Skeletal muscle satellite cell (primary cell): ENCODE results near the gene PROX2.

Source experiments
- H3K27me3 ChIP-seq: 2 replicates; pipeline ENCODE4 v1.7.0; 2013; ENCODE audit warnings: low read length; ENCODE audit not compliant: control insufficient read depth, insufficient read depth
- H3K36me3 ChIP-seq: 2 replicates; pipeline ENCODE4 v1.7.0; 2013; ENCODE audit warnings: mild to moderate bottlenecking, control low read depth, low read length; ENCODE audit not compliant: insufficient read depth
- H3K4me1 ChIP-seq: 2 replicates; pipeline ENCODE4 v1.7.0; 2013; ENCODE audit warnings: low read length; ENCODE audit not compliant: control insufficient read depth, insufficient read depth
- H3K4me2 ChIP-seq: 2 replicates; pipeline ENCODE4 v1.7.0; 2013; ENCODE audit warnings: mild to moderate bottlenecking, low read length
- H3K4me3 ChIP-seq: 2 replicates; pipeline ENCODE4 v1.7.0; 2013; ENCODE audit warnings: low read length
- H3K9ac ChIP-seq: 2 replicates; pipeline ENCODE4 v1.7.0; 2013; ENCODE audit warnings: mild to moderate bottlenecking, low read depth, low read length, moderate library complexity
- H3K9me3 ChIP-seq: replicated peaks from 2 replicates; pipeline ENCODE4 v1.7.0; 2013; ENCODE audit warnings: mild to moderate bottlenecking, control low read depth, low read length

The PROX2 gene

GRCh38 chr14:74891870-74892269, 15.9 kb upstream of the PROX2 start:
- H3K9ac ChIP-seq = no peak overlapping the region
- H3K36me3 ChIP-seq = peaks cover 77% of the 10 kb centered on the region

GRCh38 chr14:74890262-74890661, 14.3 kb upstream of the PROX2 start:
- Histone ChIP-seq H3K4me3 (no peak overlapping the region), H3K27me3 (no peaks in the 10 kb centered on the region), H3K4me1 (peaks cover 38% of the 10 kb centered on the region), H3K4me2 (no peak overlapping the region), H3K36me3 (peaks cover 68% of the 10 kb centered on the region), H3K9me3 (no peaks in the 10 kb centered on the region), H3K9ac (no peak overlapping the region)

More at GRCh38 chr14:74891870-74892269, 15.9 kb upstream of the PROX2 start:
- H3K9me3 ChIP-seq = no peaks in the 10 kb centered on the region
- H3K4me1 ChIP-seq = peaks cover 23% of the 10 kb centered on the region
- no peak overlapping the region for H3K4me2 ChIP-seq
- H3K27me3 ChIP-seq = no peaks in the 10 kb centered on the region
- no peak overlapping the region for H3K4me3 ChIP-seq

- Histone ChIP-seq H3K4me1 (peaks cover 56% of the 10 kb centered on the region), H3K27me3 (no peaks in the 10 kb centered on the region), H3K9me3 (no peaks in the 10 kb centered on the region), H3K9ac (no peak overlapping the region), H3K4me3 (no peak overlapping the region), H3K4me2 (no peak overlapping the region), H3K36me3 (peaks cover 60% of the 10 kb centered on the region)
These were observed 12.5 kb upstream of the PROX2 start for GRCh38 chr14:74888164-74889158.

- Histone ChIP-seq H3K4me2 (peak overlapping the region; percentile 48), H3K4me1 (peaks cover 53% of the 10 kb centered on the region), H3K36me3 (peaks cover 39% of the 10 kb centered on the region), H3K9ac (peak overlapping the region; percentile 28), H3K9me3 (no peaks in the 10 kb centered on the region), H3K4me3 (no peak overlapping the region), H3K27me3 (no peaks in the 10 kb centered on the region)
These were observed 10.1 kb upstream of the PROX2 start for GRCh38 chr14:74886001-74886400.

- peak overlapping the region; percentile 100 for H3K4me3 ChIP-seq
- H3K9ac ChIP-seq = peak overlapping the region; percentile 100
- H3K36me3 ChIP-seq = peaks cover 16% of the 10 kb centered on the region
- H3K4me1 ChIP-seq = peaks cover 44% of the 10 kb centered on the region
- no peaks in the 10 kb centered on the region for H3K9me3 ChIP-seq
- H3K27me3 ChIP-seq = no peaks in the 10 kb centered on the region
- peak overlapping the region; percentile 98 for H3K4me2 ChIP-seq
These were observed 6.4 kb upstream of the PROX2 start for GRCh38 chr14:74882103-74882920.

- Histone ChIP-seq H3K36me3 (peaks cover 16% of the 10 kb centered on the region), H3K9ac (peak within 1 kb of the TSS; percentile 100), H3K27me3 (no peaks in the 10 kb centered on the region), H3K4me3 (peak within 1 kb of the TSS; percentile 100), H3K4me1 (peaks cover 40% of the 10 kb centered on the region), H3K9me3 (no peaks in the 10 kb centered on the region), H3K4me2 (peak within 1 kb of the TSS; percentile 98)
These were observed 5.6 kb upstream of the PROX2 start, which contains the start of gene DLST for GRCh38 chr14:74881431-74882102. Gene DLST, plus strand, starts transcription at chr14:74881916. Its CDS starts 38 bp downstream, at chr14:74881954.

GRCh38 chr14:74879427-74880182, 3.7 kb upstream of the PROX2 start:
- peaks cover 23% of the 10 kb centered on the region for H3K4me1 ChIP-seq
- no peak overlapping the region for H3K4me2 ChIP-seq
- no peak overlapping the region for H3K9ac ChIP-seq
- H3K9me3 ChIP-seq = no peaks in the 10 kb centered on the region
- H3K4me3 ChIP-seq = no peak overlapping the region
- H3K27me3 ChIP-seq = no peaks in the 10 kb centered on the region
- H3K36me3 ChIP-seq = peaks cover 8% of the 10 kb centered on the region

- Histone ChIP-seq H3K9me3 (no peaks in the 10 kb centered on the region), H3K36me3 (no peaks in the 10 kb centered on the region), H3K4me3 (no peak overlapping the region), H3K4me2 (no peak overlapping the region), H3K27me3 (peaks cover 11% of the 10 kb centered on the region), H3K4me1 (no peaks in the 10 kb centered on the region), H3K9ac (no peak overlapping the region)
These were observed 741 bp downstream of the PROX2 start for GRCh38 chr14:74875204-74875603.

- H3K9ac ChIP-seq = no peak overlapping the region
- H3K27me3 ChIP-seq = peaks cover 20% of the 10 kb centered on the region
- no peak overlapping the region for H3K4me3 ChIP-seq
- H3K36me3 ChIP-seq = no peaks in the 10 kb centered on the region
- no peaks in the 10 kb centered on the region for H3K9me3 ChIP-seq
- H3K4me1 ChIP-seq = peaks cover 4% of the 10 kb centered on the region
- no peak overlapping the region for H3K4me2 ChIP-seq
These were observed 4.1 kb downstream of the PROX2 start for GRCh38 chr14:74871819-74872218.

- peaks cover 30% of the 10 kb centered on the region for H3K27me3 ChIP-seq
- no peak overlapping the region for H3K9ac ChIP-seq
- no peak overlapping the region for H3K4me2 ChIP-seq
- no peak overlapping the region for H3K4me3 ChIP-seq
- H3K4me1 ChIP-seq = peaks cover 4% of the 10 kb centered on the region
- no peaks in the 10 kb centered on the region for H3K36me3 ChIP-seq
- H3K9me3 ChIP-seq = no peaks in the 10 kb centered on the region
These were observed 7.2 kb downstream of the PROX2 start for GRCh38 chr14:74868739-74869138.
